K562 (cell line): ENCODE data around the gene LBHD2. TPM values are rescaled to one million over a fixed set of nuclear protein-coding genes. Genes with fewer than 3 reads are reported as not detected.

Source experiments
- ATAC-seq: fragments of 200-7000 bp; cut with Tn5 transposase; 3 replicates; pipeline ENCODE4 v1.9.1; 2020; ENCODE audit warnings: moderate library complexity
- BruUV-seq: library from RNA; stranded (reverse); fragments of 400-500 nt; replicated peaks from 2 replicates; lab custom pipeline; 2021; lab: Mats Ljungman, UMichigan
- CTCF ChIA-PET: fragments of 300-600 bp; formaldehyde crosslinking; extraction: SDS; loops from one replicate; lab custom pipeline; 2021; ENCODE audit warnings: low intra/inter-chr PET ratio; lab: Yijun Ruan, JAX
- POLR2A ChIA-PET: fragments of 300-600, 350-650 bp; sonication (Branson Sonifier 250); formaldehyde crosslinking; extraction: SDS; loops from one replicate; lab custom pipeline; 2021; ENCODE audit warnings: antibody characterized with exemption, inconsistent platforms; lab: Yijun Ruan, JAX
- DNase-seq, 4 experiments: peaks; one replicate each; pipeline versions ENCODE4 v3.0.0 to v3.0.0-alpha.2; 2011 to 2018; ENCODE audit warnings: low spot score in 3 of 4, mixed read lengths in 3 of 4; ENCODE audit errors: extremely low read depth in 1 of 4
- FAIRE-seq: peaks from 2 replicates; lab custom pipeline; 2011; peaks lifted over from hg19 to GRCh38; lab: Jason Lieb, UNC
- H2AFZ ChIP-seq: 2 replicates; pipeline ENCODE4 v1.6.0; 2011; ENCODE audit warnings: low read depth, low read length, control low read depth, inconsistent platforms
- H3K27ac ChIP-seq: fragments of 200-600 bp; 3 replicates; pipeline ENCODE4 v1.8.0; 2011; ENCODE audit warnings: low read depth, mild to moderate bottlenecking, control low read depth, inconsistent platforms, low read length, moderate library complexity, mixed read lengths; ENCODE audit errors: extremely low read depth
- H3K27me3 ChIP-seq, 2 experiments: fragments of 300-600 bp in 1 of 2; 2 replicates in 1 of 2; 3 replicates in 1 of 2; pipeline versions ENCODE4 v1.6.0 to v1.8.0; 2011; ENCODE audit warnings: inconsistent platforms in 2 of 2, low read length in 2 of 2, mild to moderate bottlenecking in 1 of 2, mixed read lengths in 1 of 2, moderate library complexity in 1 of 2; ENCODE audit not compliant: control insufficient read depth in 2 of 2, insufficient read depth in 2 of 2
- H3K36me3 ChIP-seq: fragments of 300-600 bp; 3 replicates; pipeline ENCODE4 v1.8.0; 2011; ENCODE audit warnings: mild to moderate bottlenecking, low read length, inconsistent platforms; ENCODE audit not compliant: control insufficient read depth, insufficient read depth
- H3K4me1 ChIP-seq, 2 experiments: fragments of 200-600 bp in 1 of 2; replicated peaks in 1 of 2; 2 replicates in 1 of 2; 3 replicates in 1 of 2; pipeline versions ENCODE4 v1.5.1 to v1.8.0; 2011; ENCODE audit warnings: inconsistent platforms in 2 of 2, low read length in 2 of 2, mild to moderate bottlenecking in 1 of 2, mixed read lengths in 1 of 2, moderate library complexity in 1 of 2; ENCODE audit not compliant: control insufficient read depth in 2 of 2, insufficient read depth in 2 of 2
- H3K4me2 ChIP-seq: 2 replicates; pipeline ENCODE4 v1.6.1; 2011; ENCODE audit warnings: low read length, control low read depth, inconsistent platforms, mixed read lengths; ENCODE audit not compliant: insufficient read depth
- H3K4me3 ChIP-seq: fragments of 200-600 bp; sonication (generic), shearing (Covaris generic); 2 replicates; pipeline ENCODE4 v1.5.1; 2016; ENCODE audit warnings: control low read depth, inconsistent platforms
- H3K79me2 ChIP-seq: fragments of 200-600 bp; 3 replicates; pipeline ENCODE4 v1.8.0; 2011; ENCODE audit warnings: low read length, inconsistent platforms; ENCODE audit not compliant: control insufficient read depth, insufficient read depth
- H3K9ac ChIP-seq, 2 experiments: 2 replicates each; pipeline versions ENCODE4 v1.6.0 to v1.6.1; 2011; ENCODE audit warnings: low read depth in 2 of 2, low read length in 2 of 2, control low read depth in 1 of 2, inconsistent platforms in 1 of 2, mild to moderate bottlenecking in 1 of 2, mixed read lengths in 1 of 2; ENCODE audit not compliant: insufficient read depth in 1 of 2
- H3K9me1 ChIP-seq: one replicate; pipeline ENCODE4 v1.6.0; 2011; ENCODE audit warnings: inconsistent platforms, mild to moderate bottlenecking, low read length, moderate library complexity; ENCODE audit not compliant: control insufficient read depth, insufficient read depth
- H3K9me3 ChIP-seq: replicated peaks from 2 replicates; pipeline ENCODE4 v1.5.1; 2011; ENCODE audit warnings: low read depth, low read length, inconsistent platforms; ENCODE audit not compliant: control insufficient read depth, insufficient read depth
- H4K20me1 ChIP-seq: replicated peaks from 2 replicates; pipeline ENCODE4 v1.6.1; 2011; ENCODE audit warnings: low read length, inconsistent platforms, mixed read lengths; ENCODE audit not compliant: control insufficient read depth, insufficient read depth
- BCLAF1 ChIP-seq, 2 experiments: fragments of 450-650 bp in 1 of 2; IDR thresholded peaks; 2 replicates each; pipeline ENCODE4 v1.6.1; 2011 to 2017; ENCODE audit warnings: low read depth in 2 of 2, antibody characterized with exemption in 1 of 2, borderline replicate concordance in 1 of 2, low read length in 1 of 2, mild to moderate bottlenecking in 1 of 2, mixed read lengths in 1 of 2; ENCODE audit not compliant: control insufficient read depth in 1 of 2
- CBX8 ChIP-seq: fragments of 200-600 bp; sonication (generic); IDR thresholded peaks from 2 replicates; pipeline ENCODE4 v1.6.1; 2012; ENCODE audit warnings: borderline replicate concordance, mixed run types, low read depth, mild to moderate bottlenecking, moderate library complexity, mixed read lengths, low read length, control low read depth, inconsistent platforms; ENCODE audit not compliant: poor library complexity, severe bottlenecking; ENCODE audit errors: extremely low read depth
- EZH2 ChIP-seq: IDR thresholded peaks from 2 replicates; pipeline ENCODE4 v1.6.1; 2012; ENCODE audit warnings: low read depth, mild to moderate bottlenecking, inconsistent platforms, low read length, borderline replicate concordance
- RBBP5 ChIP-seq: fragments of 200-600 bp; sonication (generic); IDR thresholded peaks from 2 replicates; pipeline ENCODE4 v1.6.1; 2012; ENCODE audit warnings: borderline replicate concordance, mild to moderate bottlenecking, low read length, control low read depth, inconsistent platforms; ENCODE audit not compliant: insufficient read depth, poor library complexity, severe bottlenecking
- ZEB2 ChIP-seq: fragments of 450-650 bp; IDR thresholded peaks from 2 replicates; pipeline ENCODE4 v1.6.1; 2016
- WGBS: fragments of 100-300 bp; shearing (Covaris generic); methylation state at CpG from one replicate; pipeline ENCODE4 v1.1.6; 2016; ENCODE audit warnings: low coverage, mixed read lengths; ENCODE audit not compliant: insufficient coverage; ENCODE audit errors: missing lambda C conversion rate; 5-methylcytosine and 5-hydroxymethylcytosine counted together
- in situ Hi-C: fragments of 300-500 bp; cut with MboI; formaldehyde crosslinking; loops from 4 replicates; pipeline ENCODE4 v1.15.0; 2018; ENCODE audit warnings: inconsistent platforms, mixed read lengths
- intact Hi-C: fragments of 100-400 bp; cut with micrococcal nuclease; formaldehyde crosslinking; loops from 2 replicates; pipeline ENCODE4 v1.14.2; 2022
- polyA plus RNA-seq, 8 experiments: library from polyadenylated mRNA; depleted of rRNA in 4 of 8; stranded (reverse) in 5 of 8; unstranded in 3 of 8; fragments of >200 nt; fragmentation: Nextera tagmentation in 2 of 8; fragmentation: Illumina TruSeq in 1 of 8; extraction: Ambion mirVana in 2 of 8; extraction: Trizol in 1 of 8; gene quantifications; 2 replicates each; pipeline versions ENCODE4 v1.2.1 to v1.2.3, GENCODE V29; 2011 to 2014; ENCODE audit warnings: inconsistent platforms in 1 of 8, missing spikeins in 1 of 8
- total RNA-seq, 7 experiments: library from RNA; depleted of rRNA in 6 of 7; stranded (reverse); fragments of >200 nt in 6 of 7; fragmentation: Illumina TruSeq in 2 of 7; extraction: Trizol in 2 of 7; gene quantifications; 2 replicates each; pipeline versions ENCODE4 v1.2.1 to v1.2.3, GENCODE V29; 2011 to 2021; ENCODE audit warnings: low replicate concordance in 1 of 7
- TF ChIP-seq, protein P1 (sequence below): fragments of 450-650 bp; formaldehyde crosslinking; conservative IDR thresholded peaks from 2 replicates; pipeline ENCODE4 v1.4.0; 2022; ENCODE audit warnings: mild to moderate bottlenecking, missing genetic modification characterization
- TF ChIP-seq, protein P2 (sequence below): sonication (generic); formaldehyde crosslinking; IDR thresholded peaks from 2 replicates; pipeline ENCODE4 v1.8.0; 2022; ENCODE audit warnings: mild to moderate bottlenecking, missing genetic modification reagents

Gene LBHD2
- total and polyA plus RNA-seq, 9 of the 15 experiments (the other 6 are each of a cell fraction or from before 2014, with no cell fraction given) = not detected

- TF ChIP-seq, protein P1, sequence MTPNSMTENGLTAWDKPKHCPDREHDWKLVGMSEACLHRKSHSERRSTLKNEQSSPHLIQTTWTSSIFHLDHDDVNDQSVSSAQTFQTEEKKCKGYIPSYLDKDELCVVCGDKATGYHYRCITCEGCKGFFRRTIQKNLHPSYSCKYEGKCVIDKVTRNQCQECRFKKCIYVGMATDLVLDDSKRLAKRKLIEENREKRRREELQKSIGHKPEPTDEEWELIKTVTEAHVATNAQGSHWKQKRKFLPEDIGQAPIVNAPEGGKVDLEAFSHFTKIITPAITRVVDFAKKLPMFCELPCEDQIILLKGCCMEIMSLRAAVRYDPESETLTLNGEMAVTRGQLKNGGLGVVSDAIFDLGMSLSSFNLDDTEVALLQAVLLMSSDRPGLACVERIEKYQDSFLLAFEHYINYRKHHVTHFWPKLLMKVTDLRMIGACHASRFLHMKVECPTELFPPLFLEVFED (CRISPR knock-in tag) = no peak
Observed at GRCh38 chr14:103121846-103122584, 38.0 kb downstream of the LBHD2 start (continued).

GRCh38 chr14:103122585-103122946, 38.6 kb downstream of the LBHD2 start:
- WGBS = 27% methylated on average over 9 of the region's 15 CpGs
- TF ChIP-seq, protein P2, sequence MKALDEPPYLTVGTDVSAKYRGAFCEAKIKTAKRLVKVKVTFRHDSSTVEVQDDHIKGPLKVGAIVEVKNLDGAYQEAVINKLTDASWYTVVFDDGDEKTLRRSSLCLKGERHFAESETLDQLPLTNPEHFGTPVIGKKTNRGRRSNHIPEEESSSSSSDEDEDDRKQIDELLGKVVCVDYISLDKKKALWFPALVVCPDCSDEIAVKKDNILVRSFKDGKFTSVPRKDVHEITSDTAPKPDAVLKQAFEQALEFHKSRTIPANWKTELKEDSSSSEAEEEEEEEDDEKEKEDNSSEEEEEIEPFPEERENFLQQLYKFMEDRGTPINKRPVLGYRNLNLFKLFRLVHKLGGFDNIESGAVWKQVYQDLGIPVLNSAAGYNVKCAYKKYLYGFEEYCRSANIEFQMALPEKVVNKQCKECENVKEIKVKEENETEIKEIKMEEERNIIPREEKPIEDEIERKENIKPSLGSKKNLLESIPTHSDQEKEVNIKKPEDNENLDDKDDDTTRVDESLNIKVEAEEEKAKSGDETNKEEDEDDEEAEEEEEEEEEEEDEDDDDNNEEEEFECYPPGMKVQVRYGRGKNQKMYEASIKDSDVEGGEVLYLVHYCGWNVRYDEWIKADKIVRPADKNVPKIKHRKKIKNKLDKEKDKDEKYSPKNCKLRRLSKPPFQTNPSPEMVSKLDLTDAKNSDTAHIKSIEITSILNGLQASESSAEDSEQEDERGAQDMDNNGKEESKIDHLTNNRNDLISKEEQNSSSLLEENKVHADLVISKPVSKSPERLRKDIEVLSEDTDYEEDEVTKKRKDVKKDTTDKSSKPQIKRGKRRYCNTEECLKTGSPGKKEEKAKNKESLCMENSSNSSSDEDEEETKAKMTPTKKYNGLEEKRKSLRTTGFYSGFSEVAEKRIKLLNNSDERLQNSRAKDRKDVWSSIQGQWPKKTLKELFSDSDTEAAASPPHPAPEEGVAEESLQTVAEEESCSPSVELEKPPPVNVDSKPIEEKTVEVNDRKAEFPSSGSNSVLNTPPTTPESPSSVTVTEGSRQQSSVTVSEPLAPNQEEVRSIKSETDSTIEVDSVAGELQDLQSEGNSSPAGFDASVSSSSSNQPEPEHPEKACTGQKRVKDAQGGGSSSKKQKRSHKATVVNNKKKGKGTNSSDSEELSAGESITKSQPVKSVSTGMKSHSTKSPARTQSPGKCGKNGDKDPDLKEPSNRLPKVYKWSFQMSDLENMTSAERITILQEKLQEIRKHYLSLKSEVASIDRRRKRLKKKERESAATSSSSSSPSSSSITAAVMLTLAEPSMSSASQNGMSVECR (CRISPR knock-in tag) = 0 out of 2 replicates have a peak, but pooled peaks have one; percentile 12
- TF ChIP-seq BCLAF1 (IDR thresholded peaks at IDR 0.05; ENCODE audit: borderline replicate concordance in 1 of 2, control insufficient read depth in 1 of 2, low read depth in 2 of 2, low read length in 1 of 2) (no peak), RBBP5 (peak; percentile 26), EZH2 (no peak), CBX8 (no peak), ZEB2 (no peak)

More at GRCh38 chr14:103122585-103122946, 38.6 kb downstream of the LBHD2 start:
- Histone ChIP-seq H3K36me3 (peaks cover 17% of the 10 kb centered on the region; the same call in 1 of the 3 replicates), H3K9ac (peak overlapping the region; percentile 64 to 94; a peak in 3 of 4 replicates), H3K27ac (peak overlapping the region; percentile 81), H3K9me3 (no peaks in the 10 kb centered on the region), H2AFZ (peak overlapping the region; percentile 80), H4K20me1 (no peaks in the 10 kb centered on the region), H3K4me1 (peaks cover 29 to 84% of the 10 kb centered on the region in 2 experiments), H3K4me2 (peak overlapping the region; percentile 72), H3K79me2 (peaks cover 21% of the 10 kb centered on the region), H3K27me3 (no peaks in the 10 kb centered on the region), H3K4me3 (peak overlapping the region; percentile 53), H3K9me1 (no peaks in the 10 kb centered on the region)
- POLR2A ChIA-PET = interaction anchor here (0.5 kb wide), 1 partner anchor 419 kb away, joined by 3 read pairs; no protein-coding TSS in a partner anchor
- ATAC-seq = peak; percentile 6
- in situ Hi-C loops (no loop called here), intact Hi-C loops (no loop called here)
- DNase-seq = peak in 1 of 4 experiments; percentile 35
- BruUV-seq = TSS peak; percentile 39
- CTCF ChIA-PET = no interaction called here
- FAIRE-seq = peak; percentile 23
